ENCODE measurements around the gene GRID2. TPM values are rescaled to one million over a fixed set of nuclear protein-coding genes. Genes with fewer than 3 reads are reported as not detected.
"Not testable (repeated sequence)": the region's sequence is repeated elsewhere in the genome, so short reads cannot be mapped to it uniquely, and the experiment has no call there.

The GRID2 gene
- total RNA-seq, 1 donor from 2014 or later = not detected

DNA sequence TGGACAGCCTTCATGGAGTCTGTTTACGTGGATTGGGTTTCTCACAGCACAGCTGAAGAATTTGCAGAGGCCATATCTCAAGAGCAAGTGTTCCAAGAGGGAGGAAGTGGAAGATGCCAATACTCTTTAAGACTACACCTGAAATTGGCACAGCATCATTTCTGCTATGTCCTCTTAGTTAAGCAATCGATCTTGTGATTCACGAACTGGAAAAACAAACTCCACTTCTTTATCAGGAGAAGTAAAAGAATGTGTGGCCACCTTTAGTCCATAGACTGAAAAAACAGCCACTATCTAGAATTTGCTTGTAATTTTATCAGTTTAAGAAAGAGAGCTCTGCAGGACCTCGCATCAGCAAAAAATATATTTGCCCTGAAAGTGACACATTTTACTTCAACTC lies 1051.6 kb downstream of the GRID2 start:
- no peaks in the 10 kb centered on the region for H3K9me3 Mint-ChIP-seq (ENCODE audit: unreplicated experiment)
- TF ChIP-seq, protein P1, sequence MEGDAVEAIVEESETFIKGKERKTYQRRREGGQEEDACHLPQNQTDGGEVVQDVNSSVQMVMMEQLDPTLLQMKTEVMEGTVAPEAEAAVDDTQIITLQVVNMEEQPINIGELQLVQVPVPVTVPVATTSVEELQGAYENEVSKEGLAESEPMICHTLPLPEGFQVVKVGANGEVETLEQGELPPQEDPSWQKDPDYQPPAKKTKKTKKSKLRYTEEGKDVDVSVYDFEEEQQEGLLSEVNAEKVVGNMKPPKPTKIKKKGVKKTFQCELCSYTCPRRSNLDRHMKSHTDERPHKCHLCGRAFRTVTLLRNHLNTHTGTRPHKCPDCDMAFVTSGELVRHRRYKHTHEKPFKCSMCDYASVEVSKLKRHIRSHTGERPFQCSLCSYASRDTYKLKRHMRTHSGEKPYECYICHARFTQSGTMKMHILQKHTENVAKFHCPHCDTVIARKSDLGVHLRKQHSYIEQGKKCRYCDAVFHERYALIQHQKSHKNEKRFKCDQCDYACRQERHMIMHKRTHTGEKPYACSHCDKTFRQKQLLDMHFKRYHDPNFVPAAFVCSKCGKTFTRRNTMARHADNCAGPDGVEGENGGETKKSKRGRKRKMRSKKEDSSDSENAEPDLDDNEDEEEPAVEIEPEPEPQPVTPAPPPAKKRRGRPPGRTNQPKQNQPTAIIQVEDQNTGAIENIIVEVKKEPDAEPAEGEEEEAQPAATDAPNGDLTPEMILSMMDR (IDR thresholded peaks at IDR 0.05) = no peak
- H3K27me3 Mint-ChIP-seq (ENCODE audit: unreplicated experiment) = peaks cover 3% of the 10 kb centered on the region
- H3K27ac Mint-ChIP-seq (ENCODE audit: unreplicated experiment) = no peak overlapping the region
- no peaks in the 10 kb centered on the region for H3K36me3 Mint-ChIP-seq (ENCODE audit: unreplicated experiment)
- no peak for DNase-seq (ENCODE audit: extremely low spot score, unreplicated experiment)
- no peaks in the 10 kb centered on the region for H3K4me1 Mint-ChIP-seq (ENCODE audit: unreplicated experiment)
- H3K4me3 Mint-ChIP-seq (ENCODE audit: unreplicated experiment) = no peak overlapping the region

DNA sequence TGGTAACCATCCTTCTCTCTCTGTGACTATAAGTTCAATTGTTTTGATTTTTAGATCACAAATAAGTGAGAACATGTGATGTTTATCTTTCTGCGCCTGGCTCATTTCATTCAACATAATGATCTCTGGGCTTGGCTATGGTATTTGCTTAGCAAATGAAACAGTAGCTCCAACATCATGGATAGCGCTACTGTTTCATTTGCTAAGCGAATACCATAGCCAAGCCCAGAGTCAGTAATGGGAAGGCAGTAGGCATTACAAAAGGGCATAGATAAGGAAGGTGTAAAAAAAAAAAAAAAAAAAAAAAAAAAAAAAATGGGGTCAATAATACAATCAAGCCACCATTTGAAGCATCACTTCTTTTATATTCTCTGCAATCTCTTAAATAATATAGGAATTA lies 1055.8 kb downstream of the GRID2 start:
- TF ChIP-seq, protein P1 (IDR thresholded peaks at IDR 0.05) = no peak
- no peak overlapping the region for H3K4me3 Mint-ChIP-seq (ENCODE audit: unreplicated experiment)
- no peaks in the 10 kb centered on the region for H3K4me1 Mint-ChIP-seq (ENCODE audit: unreplicated experiment)
- DNase-seq (ENCODE audit: extremely low spot score, unreplicated experiment) = no peak
- H3K27ac Mint-ChIP-seq (ENCODE audit: unreplicated experiment) = no peak overlapping the region
- no peaks in the 10 kb centered on the region for H3K27me3 Mint-ChIP-seq (ENCODE audit: unreplicated experiment)
- H3K36me3 Mint-ChIP-seq (ENCODE audit: unreplicated experiment) = no peaks in the 10 kb centered on the region
- no peaks in the 10 kb centered on the region for H3K9me3 Mint-ChIP-seq (ENCODE audit: unreplicated experiment)

DNA sequence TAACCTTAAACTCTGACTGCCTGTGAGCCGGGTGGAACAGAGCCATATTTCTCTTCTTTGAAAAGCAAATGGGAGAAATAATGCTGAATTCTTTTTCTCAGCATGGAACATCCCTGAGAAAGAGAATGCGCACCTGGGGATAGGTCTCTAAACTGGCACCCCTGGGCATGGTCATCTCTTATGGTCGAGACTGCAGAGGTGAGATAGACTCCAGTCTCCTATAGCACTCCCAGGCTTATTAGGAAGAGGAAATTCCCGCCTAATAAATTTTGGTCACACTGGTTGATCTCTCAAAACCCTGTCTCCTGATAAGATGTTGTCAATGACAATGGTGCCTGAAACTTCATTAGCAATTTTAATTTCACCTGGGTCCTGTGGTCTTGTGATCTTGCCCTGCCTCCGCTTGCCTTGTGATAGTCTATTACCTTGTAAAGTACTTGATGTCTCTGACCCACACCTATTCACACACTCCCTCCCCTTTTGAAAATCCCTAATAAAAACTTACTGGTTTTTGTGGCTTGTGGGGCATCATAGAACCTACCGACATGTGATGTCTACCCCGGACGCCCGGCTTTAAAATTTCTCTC lies 1062.5 kb downstream of the GRID2 start:
- H3K9me3 Mint-ChIP-seq (ENCODE audit: unreplicated experiment); H3K27me3 Mint-ChIP-seq (ENCODE audit: unreplicated experiment); H3K4me1 Mint-ChIP-seq (ENCODE audit: unreplicated experiment); H3K4me3 Mint-ChIP-seq (ENCODE audit: unreplicated experiment); DNase-seq (ENCODE audit: extremely low spot score, unreplicated experiment); H3K27ac Mint-ChIP-seq (ENCODE audit: unreplicated experiment); H3K36me3 Mint-ChIP-seq (ENCODE audit: unreplicated experiment): not testable (repeated sequence)

DNA sequence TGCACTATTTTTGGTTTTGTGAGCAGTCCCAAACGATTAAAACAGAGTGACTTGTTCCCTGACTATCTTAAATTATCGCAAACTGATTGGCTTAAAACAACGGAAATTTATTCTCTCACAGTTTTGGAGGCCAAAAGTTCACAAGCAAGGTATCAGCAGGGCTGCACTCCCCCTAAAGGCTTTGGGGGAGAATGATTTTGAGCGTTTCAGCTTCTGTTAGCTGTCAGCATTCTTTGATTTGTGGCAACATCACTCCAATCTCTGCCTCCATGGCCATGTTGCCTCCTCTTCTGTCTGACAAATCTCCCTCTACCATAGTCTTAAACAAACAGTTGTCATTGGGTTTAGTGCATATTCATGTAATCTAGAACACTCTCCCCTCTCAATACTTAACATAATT lies 1065.2 kb downstream of the GRID2 start:
- Mint-ChIP-seq H3K4me1 (ENCODE audit: unreplicated experiment) (no peaks in the 10 kb centered on the region), H3K4me3 (ENCODE audit: unreplicated experiment) (no peak overlapping the region), H3K36me3 (ENCODE audit: unreplicated experiment) (no peaks in the 10 kb centered on the region), H3K27me3 (ENCODE audit: unreplicated experiment) (no peaks in the 10 kb centered on the region), H3K9me3 (ENCODE audit: unreplicated experiment) (no peaks in the 10 kb centered on the region), H3K27ac (ENCODE audit: unreplicated experiment) (no peak overlapping the region)
- DNase-seq (ENCODE audit: extremely low spot score, unreplicated experiment) = no peak
- TF ChIP-seq, protein P1 (IDR thresholded peaks at IDR 0.05) = no peak

DNA sequence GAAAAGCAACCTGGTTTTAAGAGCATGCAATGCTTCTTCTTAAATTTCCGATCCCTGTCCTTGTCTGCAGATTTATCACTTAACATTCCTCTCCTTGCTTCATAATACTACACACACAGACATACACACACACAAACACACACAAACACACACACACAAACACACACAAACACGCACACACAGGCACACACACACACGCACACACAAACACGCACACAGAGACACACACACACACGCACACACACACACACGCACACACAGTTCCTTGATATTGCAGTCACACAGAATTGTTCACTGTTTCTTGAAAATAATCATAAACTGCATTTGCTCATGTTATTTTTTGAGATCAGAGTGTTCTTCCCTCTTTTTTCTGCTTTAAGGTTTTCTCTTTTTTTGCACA lies 1066.5 kb downstream of the GRID2 start:
- DNase-seq (ENCODE audit: extremely low spot score, unreplicated experiment) = no peak
- Mint-ChIP-seq H3K27ac (ENCODE audit: unreplicated experiment) (no peak overlapping the region), H3K27me3 (ENCODE audit: unreplicated experiment) (no peaks in the 10 kb centered on the region), H3K9me3 (ENCODE audit: unreplicated experiment) (no peaks in the 10 kb centered on the region), H3K4me3 (ENCODE audit: unreplicated experiment) (no peak overlapping the region), H3K4me1 (ENCODE audit: unreplicated experiment) (no peaks in the 10 kb centered on the region), H3K36me3 (ENCODE audit: unreplicated experiment) (no peaks in the 10 kb centered on the region)
- TF ChIP-seq, protein P1 (IDR thresholded peaks at IDR 0.05) = no peak
